MV-4-11 (cell line): ENCODE data around the gene CRELD1.
A peak's percentile ranks its signal among the peaks of the same experiment; 100 is the strongest.
"Not testable (repeated sequence)": the region's sequence is repeated elsewhere in the genome, so short reads cannot be mapped to it uniquely, and the experiment has no call there.

Experiments used
- DNase-seq: peaks from one replicate; lab custom pipeline; 2025; lab: John Stamatoyannopoulos, UW

Gene CRELD1

DNA sequence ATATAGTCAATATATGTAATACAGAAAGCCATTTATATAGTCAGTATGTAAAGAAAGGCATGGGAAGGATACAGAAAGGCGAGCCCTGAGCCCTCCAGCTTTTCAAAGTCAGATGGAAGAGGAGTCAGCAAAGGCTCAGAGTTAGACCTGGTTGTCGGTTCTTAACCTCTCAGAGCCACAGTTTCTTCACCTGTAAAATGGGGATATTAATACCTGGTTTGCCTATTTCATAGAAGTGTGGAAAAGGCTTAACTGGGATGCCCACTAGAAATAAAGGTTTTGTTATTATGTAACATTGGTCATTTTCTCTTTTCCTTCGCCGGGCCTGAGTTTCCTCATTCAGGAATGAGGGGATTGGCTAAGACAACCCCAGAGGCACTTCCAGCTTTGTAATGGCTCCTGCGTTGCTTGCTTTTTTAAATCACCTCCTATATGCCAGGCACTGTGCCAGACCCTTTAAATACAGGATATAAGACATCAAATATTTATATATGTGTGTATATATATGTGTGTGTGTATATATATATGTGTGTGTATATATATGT lies 2.4 kb downstream of the CRELD1 start:
- DNase-seq: no peak

DNA sequence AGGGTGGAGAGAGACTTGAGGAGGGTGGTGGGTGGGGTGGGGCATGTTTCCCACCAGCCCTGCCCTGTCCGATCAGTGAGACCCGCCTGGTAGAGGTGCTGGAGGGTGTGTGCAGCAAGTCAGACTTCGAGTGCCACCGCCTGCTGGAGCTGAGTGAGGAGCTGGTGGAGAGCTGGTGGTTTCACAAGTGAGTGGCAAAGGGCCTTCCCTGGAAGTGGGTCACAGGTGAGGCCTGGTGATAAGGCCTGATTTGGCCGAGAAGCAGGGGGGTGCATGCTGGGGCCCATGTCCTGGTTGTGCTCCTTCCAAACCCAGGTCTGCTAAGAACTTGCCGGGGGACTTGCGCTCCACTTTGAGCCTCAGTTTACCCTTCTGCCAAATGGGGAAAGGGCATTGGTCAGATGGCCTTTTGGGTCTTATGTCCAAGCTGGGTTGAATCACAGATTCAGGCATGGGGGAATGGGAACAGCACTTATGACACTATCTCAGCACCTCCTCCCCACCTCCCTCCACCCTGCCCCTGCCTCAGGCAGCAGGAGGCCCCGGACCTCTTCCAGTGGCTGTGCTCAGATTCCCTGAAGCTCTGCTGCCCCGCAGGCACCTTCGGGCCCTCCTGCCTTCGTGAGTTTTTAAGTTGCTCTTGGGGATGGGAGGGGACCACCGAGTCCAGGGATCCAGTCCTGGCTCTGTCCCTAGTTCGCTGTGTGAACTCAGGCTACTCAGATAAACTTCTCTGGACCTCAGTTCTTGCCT lies 4.0 kb downstream of the CRELD1 start:
- no peak for DNase-seq

DNA sequence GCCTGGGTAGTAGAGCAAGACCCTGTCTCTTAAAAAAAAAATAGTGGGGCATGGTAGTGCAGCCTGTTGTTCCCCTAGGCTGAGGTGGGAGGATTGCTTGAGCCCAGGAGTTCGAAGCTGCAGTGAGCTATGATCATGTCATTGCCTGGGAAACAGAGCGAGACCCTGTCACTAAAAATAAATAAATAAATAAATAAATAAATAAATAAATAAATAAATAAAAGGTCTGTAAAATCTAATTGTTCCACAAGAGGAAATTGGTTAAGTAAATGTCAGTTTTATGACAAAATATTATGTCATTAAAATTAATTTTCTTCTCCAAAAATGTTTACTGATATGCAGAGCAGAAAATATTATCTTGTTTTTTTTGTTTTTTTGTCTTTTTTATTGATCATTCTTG lies 5.3 kb downstream of the CRELD1 start:
- DNase-seq: no peak

DNA sequence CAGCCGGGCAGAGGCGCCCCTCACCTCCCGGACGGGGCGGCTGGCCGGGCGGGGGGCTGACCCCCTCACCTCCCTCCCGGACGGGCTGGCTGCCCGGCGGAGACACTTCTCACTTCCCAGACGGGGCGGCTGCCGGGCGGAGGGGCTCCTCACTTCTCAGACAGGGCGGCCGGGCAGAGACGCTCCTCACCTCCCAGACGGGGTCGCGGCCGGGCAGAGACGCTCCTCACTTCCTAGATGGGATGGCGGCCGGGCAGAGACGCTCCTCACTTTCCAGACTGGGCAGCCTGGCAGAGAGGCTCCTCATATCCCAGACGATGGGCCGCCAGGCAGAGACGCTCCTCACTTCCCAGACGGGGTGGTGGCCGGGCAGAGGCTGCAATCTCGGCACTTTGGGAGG lies 6.3 kb downstream of the CRELD1 start:
- DNase-seq: not testable (repeated sequence)

DNA sequence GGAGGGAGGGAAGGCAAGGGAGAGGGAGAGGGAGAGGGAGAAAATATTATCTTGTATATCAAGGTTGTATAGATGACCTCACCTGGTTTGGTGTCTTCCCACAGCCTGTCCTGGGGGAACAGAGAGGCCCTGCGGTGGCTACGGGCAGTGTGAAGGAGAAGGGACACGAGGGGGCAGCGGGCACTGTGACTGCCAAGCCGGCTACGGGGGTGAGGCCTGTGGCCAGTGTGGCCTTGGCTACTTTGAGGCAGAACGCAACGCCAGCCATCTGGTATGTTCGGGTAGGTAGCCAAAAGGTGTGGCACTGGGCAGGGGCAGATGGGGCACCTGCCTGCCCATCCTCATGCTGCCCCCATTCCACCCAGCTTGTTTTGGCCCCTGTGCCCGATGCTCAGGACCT lies 7.1 kb downstream of the CRELD1 start:
- DNase-seq: no peak

DNA sequence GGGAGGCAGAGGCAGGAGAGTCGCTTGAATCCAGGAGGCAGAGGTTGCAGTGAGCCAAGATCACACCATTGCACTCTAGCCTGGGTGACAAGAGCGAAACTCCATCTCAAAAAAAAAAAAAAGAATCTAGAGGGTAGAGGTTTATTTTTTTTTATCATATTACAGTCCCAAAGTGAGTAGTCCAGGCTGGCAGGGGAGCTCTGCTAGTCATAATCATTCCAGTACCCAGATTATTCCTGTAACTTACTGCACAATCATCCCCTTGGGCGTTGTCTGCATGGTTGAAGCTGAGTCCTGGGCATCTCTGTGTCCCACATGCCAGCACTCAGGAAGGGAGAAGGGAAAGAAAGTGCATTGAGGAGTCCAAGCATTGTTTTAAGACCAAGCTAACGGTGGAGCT lies 8.5 kb downstream of the CRELD1 start:
- DNase-seq: no peak

DNA sequence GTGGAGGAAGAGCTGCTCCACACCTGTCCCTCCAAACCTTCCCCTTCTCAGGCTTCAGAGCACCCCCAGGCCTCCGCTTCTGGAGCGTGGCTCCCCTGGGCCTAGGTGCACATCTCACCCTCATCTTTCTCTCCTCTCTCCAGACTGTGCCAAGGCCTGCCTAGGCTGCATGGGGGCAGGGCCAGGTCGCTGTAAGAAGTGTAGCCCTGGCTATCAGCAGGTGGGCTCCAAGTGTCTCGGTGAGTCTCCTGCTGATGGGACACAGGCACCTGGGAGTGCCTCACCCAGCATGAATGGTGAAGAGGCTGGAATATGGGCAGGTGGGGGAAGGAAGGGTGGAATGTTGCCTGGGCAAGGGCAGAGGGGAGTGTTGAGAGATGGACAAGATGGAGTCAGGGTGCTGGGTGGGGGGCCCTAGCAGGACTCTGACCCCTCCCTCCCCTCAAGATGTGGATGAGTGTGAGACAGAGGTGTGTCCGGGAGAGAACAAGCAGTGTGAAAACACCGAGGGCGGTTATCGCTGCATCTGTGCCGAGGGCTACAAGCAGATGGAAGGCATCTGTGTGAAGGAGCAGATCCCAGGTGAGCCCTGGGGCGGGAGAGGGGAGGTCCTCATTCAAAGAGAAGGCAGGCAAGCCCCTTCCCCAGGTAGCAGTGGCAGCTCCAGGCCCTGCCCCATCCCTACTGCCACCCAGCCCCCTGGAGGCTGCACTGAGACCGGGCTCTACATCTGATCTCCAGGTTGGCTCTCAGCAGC lies 9.5 kb downstream of the CRELD1 start:
- no peak for DNase-seq

DNA sequence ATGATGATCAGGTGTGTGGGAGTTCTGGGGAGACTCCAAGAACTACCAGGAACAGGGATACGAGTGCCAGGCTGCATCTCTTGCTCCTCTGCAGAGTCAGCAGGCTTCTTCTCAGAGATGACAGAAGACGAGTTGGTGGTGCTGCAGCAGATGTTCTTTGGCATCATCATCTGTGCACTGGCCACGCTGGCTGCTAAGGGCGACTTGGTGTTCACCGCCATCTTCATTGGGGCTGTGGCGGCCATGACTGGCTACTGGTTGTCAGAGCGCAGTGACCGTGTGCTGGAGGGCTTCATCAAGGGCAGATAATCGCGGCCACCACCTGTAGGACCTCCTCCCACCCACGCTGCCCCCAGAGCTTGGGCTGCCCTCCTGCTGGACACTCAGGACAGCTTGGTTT lies 10.6 kb downstream of the CRELD1 start:
- DNase-seq: no peak

DNA sequence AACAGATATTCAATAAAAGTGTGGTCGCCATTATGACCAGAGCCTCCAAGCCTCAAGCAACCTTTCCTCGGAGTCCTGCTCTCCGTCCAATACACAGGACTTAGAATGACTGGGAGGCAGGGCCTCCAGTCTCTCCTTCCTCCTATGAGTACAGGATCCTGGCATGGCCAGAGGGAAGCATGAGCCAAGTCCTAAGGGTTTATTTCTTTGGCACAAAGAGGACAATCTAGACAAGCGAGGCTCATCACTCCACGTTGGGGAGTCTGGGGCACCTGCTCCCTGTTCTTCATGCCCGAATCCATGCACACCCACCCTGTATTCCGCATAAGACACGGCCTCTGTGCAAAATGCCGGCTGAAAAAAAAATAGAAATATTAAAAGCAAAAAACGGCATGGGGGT lies 11.7 kb downstream of the CRELD1 start:
- no peak for DNase-seq

DNA sequence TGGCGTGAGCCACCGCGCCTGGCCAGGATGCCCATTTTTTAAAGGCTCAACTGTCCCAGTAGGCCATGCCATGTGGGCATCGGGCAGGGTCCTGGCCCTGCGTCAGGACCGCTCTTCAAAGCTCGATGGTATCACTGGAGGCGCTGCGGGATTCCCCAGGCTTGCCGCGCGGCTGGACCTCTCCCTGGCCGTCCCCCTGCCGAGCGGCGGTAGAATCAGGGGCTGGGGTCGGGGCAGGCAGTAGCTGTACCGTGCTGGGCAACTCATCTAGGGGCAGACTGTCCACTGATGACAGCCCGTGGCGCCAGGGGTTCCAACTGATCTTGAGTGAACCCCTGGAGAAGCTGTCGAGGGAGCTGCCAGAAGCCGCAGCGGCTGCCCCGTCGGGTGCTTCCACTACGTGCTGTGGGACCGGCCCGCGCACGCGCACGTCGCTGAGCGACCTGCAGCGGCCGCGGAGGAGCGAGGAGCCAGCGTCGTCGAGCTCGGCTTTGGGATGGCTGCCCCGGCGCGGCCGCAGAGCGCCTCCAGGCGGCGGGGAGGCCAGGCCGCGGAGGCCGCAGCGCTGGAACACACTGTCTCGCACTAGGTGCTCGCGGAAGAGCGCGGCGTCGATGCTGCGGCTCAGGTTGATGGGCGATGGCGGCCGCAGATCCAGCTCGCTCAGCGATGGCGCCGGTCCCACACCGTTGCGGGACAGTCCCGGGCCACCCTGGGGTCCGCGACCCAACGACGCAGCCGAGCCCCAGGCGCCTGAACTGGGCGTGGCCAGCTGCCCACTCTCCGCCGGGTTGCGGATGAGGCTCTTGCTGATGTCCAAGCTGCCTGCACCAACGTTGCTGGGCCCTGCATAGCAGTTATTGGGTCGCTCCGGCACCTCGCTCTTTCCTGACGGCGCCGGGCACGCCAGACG lies 12.7 kb downstream of the CRELD1 start:
- no peak for DNase-seq

DNA sequence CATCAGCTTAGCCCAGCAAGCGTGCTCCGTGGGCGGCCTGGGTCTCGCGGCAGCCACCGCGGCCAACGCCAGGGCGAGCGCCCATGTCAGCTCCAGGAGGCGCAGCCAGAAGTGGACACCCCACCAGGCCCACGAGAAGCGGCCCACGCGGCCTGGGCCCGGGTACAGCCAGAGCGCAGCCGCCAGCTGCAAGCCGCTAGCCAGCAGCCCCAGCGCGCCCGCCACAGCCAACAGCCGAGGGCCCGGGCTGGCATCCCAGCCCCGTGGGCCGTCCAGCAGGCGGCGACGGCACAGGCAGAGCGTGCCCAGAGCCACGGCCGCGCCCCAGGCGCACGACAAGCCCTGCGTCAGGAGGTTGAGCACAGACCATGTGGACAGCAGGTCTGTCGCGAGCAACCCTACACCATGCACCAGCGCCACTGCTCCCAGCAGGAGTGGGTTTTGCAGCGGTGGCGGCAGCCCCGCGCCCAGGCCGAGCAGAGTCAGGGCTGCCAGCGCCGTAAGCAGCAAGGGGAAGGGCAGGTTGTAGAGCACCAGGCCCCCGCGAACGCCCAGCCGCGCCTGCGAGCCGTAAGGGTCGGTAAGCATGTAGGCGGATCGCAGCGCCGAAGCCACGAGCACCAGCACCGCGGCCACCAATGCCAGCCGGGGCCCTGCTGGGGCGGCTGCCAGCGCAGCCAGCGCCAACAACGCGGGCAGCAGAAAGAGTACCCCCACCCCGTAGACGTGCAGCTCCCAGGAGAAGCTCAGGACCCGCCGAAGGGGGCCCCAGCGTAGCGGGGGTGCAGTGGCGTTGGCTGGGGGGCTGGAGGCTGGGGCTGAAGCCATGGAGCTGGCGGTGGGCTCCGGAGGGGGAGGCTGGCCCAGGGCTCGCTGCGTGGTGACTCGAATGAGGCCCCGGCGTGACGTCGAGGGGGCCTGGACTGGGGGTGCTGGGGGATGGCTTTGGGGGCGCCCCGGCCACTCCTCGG lies 13.7 kb downstream of the CRELD1 start:
- no peak for DNase-seq

DNA sequence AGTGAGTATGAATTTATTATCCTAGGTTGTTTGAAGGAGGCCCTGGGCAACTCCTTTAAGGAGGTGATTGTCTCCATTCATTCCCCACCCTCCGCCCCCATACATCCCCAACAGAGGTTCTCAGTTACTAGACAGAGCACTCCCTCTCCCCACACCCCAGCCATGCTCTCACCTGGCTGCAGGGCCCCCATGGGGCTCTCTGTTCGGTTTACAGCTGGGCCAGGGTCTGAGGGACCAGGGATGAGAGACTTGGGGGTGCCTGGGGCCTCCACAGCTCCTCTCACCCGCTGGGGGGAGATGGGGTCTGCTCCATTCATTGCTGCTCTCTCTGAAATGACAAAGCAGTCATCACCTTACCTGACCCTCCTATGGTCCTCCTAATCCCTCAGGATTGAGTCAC lies 15.0 kb downstream of the CRELD1 start:
- DNase-seq: no peak

DNA sequence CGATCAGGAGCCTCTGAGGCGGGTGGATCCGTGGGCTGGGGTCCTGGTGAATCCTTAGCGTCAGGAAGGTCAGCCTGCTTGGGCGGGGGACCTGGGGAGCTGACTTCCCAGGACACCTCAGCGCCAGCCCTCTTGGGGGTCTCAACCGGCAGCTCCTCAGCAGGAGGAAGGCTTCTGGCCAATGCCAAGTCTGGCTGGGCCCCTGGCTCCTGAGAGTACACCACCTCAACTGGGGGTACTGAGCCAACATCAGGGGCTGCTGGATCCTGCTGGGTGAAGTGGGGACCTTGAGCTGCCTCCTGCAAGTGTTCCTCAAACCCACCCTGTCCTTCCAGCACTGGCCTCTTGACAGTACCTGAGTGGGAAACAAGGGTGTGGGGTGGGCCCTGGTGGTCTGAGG lies 15.5 kb downstream of the CRELD1 start:
- DNase-seq: no peak

DNA sequence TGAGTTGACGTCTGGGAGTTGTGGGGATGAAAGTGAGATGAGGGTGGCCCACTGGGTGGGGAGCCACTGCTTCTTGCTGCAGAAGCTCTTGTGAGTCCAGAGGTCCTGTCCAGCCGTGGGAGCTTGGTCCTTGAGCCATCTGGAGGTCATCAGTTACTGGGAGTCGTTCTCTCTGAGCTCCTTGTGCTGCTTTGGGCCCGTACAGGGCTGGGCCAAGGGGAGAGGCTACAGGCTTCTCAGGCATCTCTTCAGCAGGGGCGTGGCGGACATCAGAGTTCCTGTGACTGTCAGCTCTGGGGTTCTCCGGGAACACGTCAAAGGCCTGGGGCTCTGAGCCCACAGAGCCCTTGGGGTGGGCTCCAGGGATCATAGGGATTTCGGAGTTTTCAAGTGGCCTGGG lies 16.0 kb downstream of the CRELD1 start:
- DNase-seq: no peak

DNA sequence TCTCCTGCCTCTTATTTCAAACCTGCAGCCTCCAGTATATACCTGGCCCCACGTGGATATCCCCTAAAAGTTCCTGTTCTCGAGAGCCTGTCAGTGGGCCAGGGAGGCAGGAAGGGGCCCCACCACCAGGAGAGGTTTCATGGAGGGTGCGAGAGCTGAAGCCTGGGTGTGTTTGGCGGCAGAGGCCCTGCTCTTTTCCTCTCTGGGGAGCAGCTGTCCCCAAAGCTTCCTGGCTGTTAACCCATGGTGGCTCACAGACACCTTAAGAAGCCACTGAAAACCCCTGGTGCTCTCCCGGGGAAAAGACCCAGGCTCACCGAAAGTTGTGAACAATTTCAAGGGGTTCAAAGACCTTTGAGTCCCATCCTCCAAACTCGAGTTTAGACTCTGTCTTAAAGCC lies 17.5 kb downstream of the CRELD1 start:
- no peak for DNase-seq

DNA sequence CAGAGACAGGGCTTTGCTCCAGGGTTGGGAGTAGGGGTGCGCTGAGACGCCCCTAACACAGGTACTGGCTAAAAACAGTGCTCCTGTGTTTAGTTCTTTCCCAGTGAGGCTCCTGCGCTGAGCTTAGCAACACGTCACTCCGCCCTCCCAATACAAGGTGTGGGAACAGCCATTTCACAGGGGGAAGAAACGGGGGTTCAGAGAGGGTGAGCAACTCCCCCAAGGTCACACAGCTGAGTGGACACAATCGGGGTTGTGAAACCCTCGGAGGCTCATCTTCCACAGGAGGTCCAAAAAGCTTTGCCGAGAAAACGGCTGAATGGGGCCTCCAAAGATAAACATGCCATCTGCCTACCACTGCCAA lies 17.9 kb downstream of the CRELD1 start:
- no peak for DNase-seq

DNA sequence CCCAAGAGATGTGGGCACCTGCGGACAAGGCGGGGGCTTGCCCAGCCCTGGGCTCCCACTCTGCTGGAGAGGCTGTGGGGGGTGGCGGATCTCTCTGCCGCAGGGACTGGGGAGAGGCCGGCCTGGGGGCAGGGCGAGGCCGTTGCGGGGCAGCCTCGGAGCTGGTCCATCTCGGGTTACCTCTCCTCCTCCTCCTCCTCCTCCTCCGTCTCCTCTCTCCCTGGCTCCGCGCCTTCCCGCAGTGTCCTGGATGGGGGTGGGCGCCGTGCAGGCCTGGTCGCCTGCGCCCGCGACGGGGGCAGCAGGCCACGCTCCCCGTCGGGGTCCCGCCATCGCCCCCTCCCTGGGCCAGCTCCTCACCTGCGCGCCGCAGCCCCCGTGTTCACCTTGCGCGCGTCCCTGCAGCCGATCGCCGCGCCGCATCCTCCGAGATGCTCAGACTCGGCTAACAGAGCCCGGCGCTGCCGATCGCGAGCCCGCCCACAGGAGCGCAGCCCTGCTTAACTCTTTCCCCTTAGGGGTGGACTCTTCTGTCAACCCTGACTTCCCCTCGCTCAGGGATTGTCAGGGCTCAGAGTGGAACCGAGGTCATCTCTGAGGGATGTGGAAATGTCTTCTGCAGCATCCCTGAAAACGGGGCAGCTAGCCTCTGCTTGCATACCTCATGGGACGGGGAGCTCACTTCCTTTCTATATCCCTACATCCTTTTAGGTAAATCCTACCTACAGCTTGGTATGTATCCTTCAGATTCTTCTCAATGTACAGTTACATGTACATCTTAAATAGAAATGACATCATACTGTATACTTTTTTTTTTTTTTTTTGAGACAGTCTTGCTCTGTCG lies 18.6 kb downstream of the CRELD1 start, which contains the start of gene PRRT3:
PRRT3 (minus strand) TSS at position 447 of the 844 bp plus-strand sequence. CDS start 2,293 bp downstream, outside the sequence.
- DNase-seq: peak; percentile 49

DNA sequence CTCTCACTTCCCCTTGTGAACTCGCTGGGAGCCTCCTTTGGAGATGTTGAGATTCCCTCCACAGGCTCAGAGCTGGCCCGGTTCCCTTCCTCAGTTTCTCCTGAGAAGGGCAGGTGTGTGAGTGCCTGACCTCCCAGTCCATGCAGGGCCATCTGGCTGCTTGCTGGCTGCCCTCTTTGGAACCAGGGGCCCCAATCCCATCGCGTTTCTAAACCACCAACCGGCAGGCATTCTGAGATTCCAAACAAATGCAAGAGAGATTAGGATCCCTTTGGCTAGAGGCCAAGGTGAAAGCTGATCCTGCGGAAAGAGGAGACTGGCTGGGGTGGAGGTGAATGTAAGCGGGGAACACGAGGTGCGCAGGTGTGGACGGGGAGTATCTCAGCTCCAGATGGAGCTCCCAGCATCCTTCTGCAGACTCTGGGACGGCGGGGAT lies 21.5 kb downstream of the CRELD1 start:
- DNase-seq: no peak

DNA sequence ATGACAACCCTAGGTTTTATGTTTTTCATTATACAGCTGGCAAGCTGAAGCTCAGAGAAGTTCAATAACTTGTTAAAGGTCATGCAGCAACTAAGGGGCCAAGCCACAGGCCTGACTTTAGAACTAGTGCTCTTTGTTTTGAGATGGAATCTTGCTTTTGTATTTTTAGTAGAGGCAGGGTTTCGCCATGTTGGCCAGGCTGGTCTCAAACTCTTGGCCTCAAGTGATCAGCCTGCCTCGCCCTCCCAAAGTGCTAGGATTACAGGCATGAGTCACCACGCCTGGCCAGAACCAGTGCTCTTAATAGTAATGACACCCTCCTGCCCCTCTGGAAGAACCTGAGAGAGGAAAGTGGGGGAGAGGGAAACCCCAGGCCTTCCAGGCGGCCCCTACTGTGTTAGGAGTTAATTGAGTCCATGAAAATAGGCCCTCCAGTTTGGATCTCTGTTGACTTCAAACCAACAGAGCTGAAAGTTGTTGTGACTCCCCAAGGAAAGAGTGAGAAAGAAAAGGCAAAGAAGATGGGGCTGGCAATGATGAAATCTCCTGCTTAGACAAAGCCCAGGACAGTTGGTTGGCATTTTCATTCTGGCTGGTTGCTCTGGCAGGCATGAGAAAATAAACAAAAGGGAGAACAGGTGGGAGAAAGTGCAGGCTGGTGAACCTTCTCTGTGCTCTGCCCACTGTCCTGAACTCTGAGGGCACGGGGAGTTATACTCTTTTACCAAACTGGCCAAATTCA lies 22.1 kb downstream of the CRELD1 start:
- DNase-seq: no peak
